HG02884 (cell line): ENCODE data around the gene ZSCAN5B.
"Not testable (repeated sequence)": the region's sequence is repeated elsewhere in the genome, so short reads cannot be mapped to it uniquely, and the experiment has no call there.

Source experiments
- ATAC-seq: cut with Tn5 transposase; IDR thresholded peaks from one replicate; pipeline ENCODE4 v1.9.1; 2021; ENCODE audit warnings: mild to moderate bottlenecking, moderate library complexity; ENCODE audit not compliant: unreplicated experiment

Gene ZSCAN5B, protein sequence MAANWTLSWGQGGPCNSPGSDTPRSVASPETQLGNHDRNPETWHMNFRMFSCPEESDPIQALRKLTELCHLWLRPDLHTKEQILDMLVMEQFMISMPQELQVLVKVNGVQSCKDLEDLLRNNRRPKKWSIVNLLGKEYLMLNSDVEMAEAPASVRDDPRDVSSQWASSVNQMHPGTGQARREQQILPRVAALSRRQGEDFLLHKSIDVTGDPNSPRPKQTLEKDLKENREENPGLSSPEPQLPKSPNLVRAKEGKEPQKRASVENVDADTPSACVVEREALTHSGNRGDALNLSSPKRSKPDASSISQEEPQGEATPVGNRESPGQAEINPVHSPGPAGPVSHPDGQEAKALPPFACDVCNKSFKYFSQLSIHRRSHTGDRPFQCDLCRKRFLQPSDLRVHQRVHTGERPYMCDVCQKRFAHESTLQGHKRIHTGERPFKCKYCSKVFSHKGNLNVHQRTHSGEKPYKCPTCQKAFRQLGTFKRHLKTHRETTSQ

GRCh38 chr19:56197646-56198045, at the start of gene ZSCAN5B:
TSS of gene ZSCAN5B (minus strand) at chr19:56197783. CDS start at chr19:56193052, 4,731 bp downstream.
- ATAC-seq = not testable (repeated sequence)

DNA sequence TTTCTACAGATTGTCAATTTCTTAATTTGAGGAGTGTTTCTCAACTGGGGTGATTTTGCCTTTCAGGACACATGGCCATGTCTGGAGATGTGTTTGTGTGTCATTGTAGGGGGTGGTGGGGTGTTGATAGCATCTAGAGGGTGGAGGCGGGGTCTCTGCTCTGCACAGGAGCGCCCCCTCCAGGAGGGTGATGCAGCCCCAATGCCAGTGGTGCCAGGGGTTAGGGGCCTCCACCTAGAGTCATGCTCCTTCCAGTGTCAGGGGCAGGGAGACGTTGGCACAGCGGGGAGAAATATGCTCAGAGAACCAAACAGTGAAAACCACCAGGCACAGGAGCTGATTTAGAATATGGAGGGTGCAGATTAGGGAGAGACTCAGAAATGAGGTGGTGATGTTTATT, 48.2 kb upstream of the ZSCAN5B start:
- ATAC-seq = not testable (repeated sequence)

GRCh38 chr19:56245121-56245740, 47.6 kb upstream of the ZSCAN5B start:
- ATAC-seq = no peak

DNA sequence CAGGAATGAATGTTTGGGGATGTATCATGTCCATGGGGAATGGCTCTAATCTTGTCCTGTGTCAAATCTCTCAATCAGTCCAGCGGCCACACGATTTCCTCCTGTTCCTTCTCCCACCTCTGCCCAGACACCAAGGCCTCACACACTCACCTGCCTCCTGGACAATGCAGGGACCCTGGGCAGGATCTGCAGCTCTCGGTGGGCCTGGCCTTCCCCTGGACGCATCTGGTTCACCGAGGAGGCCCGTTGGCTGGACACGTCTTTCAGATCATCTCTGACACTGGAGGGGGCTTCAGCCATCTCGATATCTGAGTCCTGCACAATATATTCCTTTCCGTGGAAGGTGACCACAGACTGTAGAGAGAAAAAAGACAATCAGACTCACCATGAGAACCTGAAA, 25.9 kb upstream of the ZSCAN5B start:
- no peak for ATAC-seq

- ATAC-seq = no peak
Measured at GRCh38 chr19:56222901-56223300, 25.3 kb upstream of the ZSCAN5B start.

DNA sequence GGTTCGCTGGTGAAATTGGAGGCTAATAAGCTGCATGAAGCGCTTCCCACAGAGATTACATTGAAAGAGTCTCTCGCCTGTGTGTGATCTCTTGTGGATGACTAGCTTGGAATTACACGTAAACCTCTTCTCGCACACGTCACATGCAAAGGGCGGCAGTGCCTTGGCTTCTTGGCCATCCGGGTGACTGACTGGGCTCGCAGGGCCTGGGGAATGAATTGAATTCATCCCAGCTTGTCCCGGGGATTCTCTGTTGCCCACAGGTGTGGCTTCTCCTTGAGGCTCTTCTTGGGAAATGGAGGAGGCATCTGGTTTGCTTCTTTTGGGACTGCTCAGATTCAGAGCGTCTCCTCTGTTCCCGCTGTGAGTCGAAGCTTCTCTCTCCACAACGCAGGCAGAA, 24.3 kb upstream of the ZSCAN5B start:
- ATAC-seq = no peak

DNA sequence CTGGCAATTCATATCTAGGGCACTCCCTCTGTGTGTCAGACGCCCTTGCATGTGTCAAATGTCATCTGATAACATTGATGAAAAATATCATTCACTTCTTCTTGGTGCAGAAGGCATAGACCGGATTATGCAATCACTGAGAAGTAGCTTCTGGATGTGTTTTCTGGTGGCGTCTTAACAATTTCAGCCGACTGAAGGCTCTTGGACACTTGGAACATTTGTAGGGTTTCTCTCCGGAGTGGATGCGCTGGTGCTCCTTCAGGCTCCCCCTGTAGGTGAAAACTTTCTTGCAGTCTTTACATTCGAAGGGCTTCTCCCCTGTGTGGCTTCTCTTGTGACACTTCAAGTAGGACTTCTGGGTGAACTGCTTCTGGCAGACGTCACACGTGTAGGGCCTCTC, 23.9 kb upstream of the ZSCAN5B start:
- not testable (repeated sequence) for ATAC-seq

GRCh38 chr19:56218961-56219360, 21.4 kb upstream of the ZSCAN5B start:
- no peak for ATAC-seq

GRCh38 chr19:56217039-56217949, 19.7 kb upstream of the ZSCAN5B start:
- ATAC-seq = no peak

DNA sequence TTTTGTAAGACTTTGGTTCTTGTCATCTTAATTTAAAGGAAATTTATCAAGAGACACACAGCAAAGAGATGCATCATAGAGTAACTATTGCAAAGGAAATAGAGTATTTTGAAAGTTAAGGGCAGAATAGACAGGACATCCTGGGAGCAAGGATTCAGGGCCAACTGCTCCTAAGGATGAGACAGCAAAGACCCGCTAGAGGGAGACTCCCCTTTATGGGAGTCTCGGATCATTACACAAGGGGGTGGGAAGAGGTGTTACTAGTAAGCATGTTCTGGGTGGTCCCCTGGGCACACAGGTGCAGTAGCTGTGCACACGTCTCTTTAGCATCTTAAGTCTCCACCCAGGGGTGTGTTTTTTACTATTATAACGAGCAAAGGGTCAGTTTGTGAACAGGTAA, 14.1 kb upstream of the ZSCAN5B start:
- ATAC-seq = no peak

DNA sequence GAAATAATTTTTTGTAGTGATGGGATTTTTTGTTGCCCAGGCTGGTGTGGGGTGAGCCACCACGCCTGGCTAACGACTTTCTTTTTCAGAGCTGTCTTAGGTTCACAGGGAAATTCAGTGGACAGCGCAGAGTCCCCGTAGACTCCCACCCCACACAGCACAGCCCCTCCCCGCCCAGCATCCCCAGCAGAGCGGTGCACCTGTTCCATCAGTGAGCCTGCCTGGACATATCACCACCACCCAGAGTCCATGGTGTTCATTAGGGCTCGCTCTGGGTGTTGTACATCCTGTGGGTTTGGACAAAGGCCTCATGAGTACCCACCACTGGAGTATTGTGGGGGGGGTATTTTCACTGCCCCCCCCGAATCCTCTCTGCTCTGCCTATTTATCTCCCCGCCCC, 12.5 kb upstream of the ZSCAN5B start:
- ATAC-seq = not testable (repeated sequence)

DNA sequence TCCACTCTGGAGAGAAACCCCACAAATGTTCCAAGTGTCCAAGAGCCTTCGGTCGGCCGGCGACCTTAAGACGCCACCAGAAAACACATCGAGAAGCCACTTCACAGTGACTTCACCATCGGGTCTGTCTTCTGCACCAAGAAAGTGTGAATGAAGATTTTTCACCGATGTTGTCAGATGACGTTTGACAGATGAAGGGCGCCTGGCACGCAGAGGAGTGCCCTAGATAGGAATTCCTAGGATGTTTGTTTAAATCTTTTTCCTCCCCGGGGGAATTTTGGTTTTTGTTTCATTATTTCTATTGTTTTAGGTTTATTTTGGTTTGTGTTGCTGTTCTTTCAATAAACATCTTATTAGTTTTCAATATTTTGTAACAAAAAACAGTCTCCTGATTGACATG, 11.5 kb upstream of the ZSCAN5B start:
- ATAC-seq = no peak

DNA sequence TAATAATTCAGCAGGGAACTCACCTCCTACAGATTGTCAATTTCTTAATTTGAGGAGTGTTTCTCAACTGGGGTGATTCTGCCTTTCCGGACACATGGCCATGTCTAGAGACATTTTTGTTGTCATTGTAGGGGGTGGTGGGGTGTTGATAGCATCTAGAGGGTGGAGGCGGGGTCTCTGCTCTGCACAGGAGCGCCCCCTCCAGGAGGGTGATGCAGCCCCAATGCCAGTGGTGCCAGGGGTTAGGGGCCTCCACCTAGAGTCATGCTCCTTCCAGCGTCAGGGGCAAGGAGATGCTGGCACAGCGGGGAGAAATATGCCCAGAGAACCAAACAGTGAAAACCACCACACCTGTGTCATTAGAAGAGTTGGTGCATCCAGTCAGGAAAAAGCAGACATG, 10.0 kb upstream of the ZSCAN5B start:
- ATAC-seq = not testable (repeated sequence)

- ATAC-seq = no peak
Measured at GRCh38 chr19:56201973-56202372, 4.4 kb upstream of the ZSCAN5B start, which contains the start of gene ZSCAN5C. TSS of gene ZSCAN5C (plus strand) at chr19:56202273. CDS start at chr19:56205914, 3,641 bp downstream.

- no peak for ATAC-seq
Measured at GRCh38 chr19:56199687-56200086, 2.1 kb upstream of the ZSCAN5B start.

- ATAC-seq = no peak
Measured at GRCh38 chr19:56193981-56194640, 3.5 kb downstream of the ZSCAN5B start.

DNA sequence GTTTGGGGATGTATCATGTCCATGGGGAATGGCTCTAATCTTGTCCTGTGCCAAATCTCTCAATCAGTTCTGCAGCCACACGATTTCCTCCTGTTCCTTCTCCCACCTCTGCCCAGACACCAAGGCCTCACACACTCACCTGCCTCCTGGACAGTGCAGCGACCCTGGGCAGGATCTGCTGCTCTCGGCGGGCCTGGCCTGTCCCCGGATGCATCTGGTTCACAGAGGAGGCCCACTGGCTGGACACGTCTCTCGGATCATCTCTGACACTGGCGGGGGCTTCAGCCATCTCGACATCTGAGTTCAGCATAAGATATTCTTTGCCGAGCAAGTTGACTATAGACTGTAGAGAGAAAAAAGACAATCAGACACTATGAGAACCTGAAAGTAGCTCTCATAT, 5.9 kb downstream of the ZSCAN5B start:
- no peak for ATAC-seq

- no peak for ATAC-seq
Measured at GRCh38 chr19:56191115-56191514, 6.5 kb downstream of the ZSCAN5B start.

- no peak for ATAC-seq
Measured at GRCh38 chr19:56189785-56190184, 7.8 kb downstream of the ZSCAN5B start.

GRCh38 chr19:56177564-56178243, 19.9 kb downstream of the ZSCAN5B start:
- no peak for ATAC-seq
